ENCODE measurements around the gene CFAP61. TPM values are rescaled to one million over a fixed set of nuclear protein-coding genes. Genes with fewer than 3 reads are reported as not detected.

CFAP61 gene
- total and polyA plus RNA-seq, 8 donors: 0.95 to 5.3 (median 3.2) TPM; not detected in 1

- DNase-seq (no peak), ATAC-seq (peak; percentile 68)
- Histone ChIP-seq H3K36me3 (no peaks in the 10 kb centered on the region), H3K27me3 (peaks cover 4 to 7% of the 10 kb centered on the region in 2 donors), H3K9me3 (no peaks in the 10 kb centered on the region), H3K4me3 (no peak overlapping the region), H3K4me1 (no peaks in the 10 kb centered on the region), H3K27ac (no peak overlapping the region)
- intact Hi-C loops (cut with DNase I): no loop called here
- TF ChIP-seq, protein P1, sequence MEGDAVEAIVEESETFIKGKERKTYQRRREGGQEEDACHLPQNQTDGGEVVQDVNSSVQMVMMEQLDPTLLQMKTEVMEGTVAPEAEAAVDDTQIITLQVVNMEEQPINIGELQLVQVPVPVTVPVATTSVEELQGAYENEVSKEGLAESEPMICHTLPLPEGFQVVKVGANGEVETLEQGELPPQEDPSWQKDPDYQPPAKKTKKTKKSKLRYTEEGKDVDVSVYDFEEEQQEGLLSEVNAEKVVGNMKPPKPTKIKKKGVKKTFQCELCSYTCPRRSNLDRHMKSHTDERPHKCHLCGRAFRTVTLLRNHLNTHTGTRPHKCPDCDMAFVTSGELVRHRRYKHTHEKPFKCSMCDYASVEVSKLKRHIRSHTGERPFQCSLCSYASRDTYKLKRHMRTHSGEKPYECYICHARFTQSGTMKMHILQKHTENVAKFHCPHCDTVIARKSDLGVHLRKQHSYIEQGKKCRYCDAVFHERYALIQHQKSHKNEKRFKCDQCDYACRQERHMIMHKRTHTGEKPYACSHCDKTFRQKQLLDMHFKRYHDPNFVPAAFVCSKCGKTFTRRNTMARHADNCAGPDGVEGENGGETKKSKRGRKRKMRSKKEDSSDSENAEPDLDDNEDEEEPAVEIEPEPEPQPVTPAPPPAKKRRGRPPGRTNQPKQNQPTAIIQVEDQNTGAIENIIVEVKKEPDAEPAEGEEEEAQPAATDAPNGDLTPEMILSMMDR (IDR thresholded peaks at IDR 0.05): no peak
These were observed 26.9 kb downstream of the CFAP61 start for GRCh38 chr20:20079102-20079784.

DNA sequence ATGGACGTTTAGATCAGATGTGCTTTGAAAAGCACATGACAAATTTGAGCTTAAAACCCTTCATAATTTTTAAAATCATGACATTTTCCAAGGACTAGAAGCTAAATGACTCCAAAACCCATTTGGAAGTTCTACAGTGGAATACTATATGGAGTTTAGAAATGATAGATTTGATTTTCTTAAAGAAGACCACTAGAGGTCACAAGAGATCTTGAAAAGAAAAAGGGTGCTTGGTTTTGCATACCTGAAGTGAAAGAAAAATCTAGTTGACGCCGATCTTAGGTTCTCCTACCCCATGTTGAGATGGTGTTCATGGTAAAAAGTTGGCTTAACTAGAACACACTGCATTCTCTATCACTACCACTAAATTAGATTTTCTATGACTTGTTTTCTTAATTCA, 31.5 kb downstream of the CFAP61 start:
- Histone ChIP-seq H3K36me3 (no peaks in the 10 kb centered on the region), H3K27ac (no peak overlapping the region), H3K4me3 (no peak overlapping the region), H3K4me1 (no peaks in the 10 kb centered on the region), H3K9me3 (no peaks in the 10 kb centered on the region), H3K27me3 (peaks cover 4 to 7% of the 10 kb centered on the region in 2 donors)
- TF ChIP-seq, protein P1 (IDR thresholded peaks at IDR 0.05): peak; percentile 15 to 48
- DNase-seq (no peak), ATAC-seq (peak; percentile 73)
- intact Hi-C loops (cut with DNase I): no loop called here

DNA sequence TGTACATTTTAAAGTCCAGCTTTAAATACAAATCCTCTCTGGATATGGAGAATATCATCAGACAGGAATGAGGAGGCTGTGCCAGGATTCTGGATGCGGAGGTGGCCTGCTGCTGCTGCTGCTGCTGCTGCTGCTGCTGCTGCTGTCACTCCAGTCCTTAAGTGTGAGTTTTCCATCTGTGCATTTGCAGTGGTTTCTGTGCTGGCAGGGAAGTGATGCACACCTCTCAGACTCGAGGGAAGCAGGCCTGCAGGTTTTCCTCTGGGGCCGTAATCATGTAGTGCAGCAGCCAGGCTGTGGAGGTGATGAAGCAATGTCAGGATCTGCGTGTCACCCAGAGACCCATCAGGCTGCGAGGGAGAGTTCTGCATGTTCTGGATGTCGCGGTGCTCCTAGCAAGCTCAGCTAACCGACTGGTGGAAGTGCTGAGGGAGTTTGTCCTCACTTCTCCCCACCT, 32.0 kb downstream of the CFAP61 start:
- intact Hi-C loops (cut with DNase I): no loop called here
- Histone ChIP-seq H3K4me3 (no peak overlapping the region), H3K27ac (no peak overlapping the region), H3K27me3 (peaks cover 4 to 7% of the 10 kb centered on the region in 2 donors), H3K9me3 (no peaks in the 10 kb centered on the region), H3K36me3 (no peaks in the 10 kb centered on the region), H3K4me1 (no peaks in the 10 kb centered on the region)
- TF ChIP-seq, protein P1 (IDR thresholded peaks at IDR 0.05): no peak
- no peak for ATAC-seq
- DNase-seq: no peak

DNA sequence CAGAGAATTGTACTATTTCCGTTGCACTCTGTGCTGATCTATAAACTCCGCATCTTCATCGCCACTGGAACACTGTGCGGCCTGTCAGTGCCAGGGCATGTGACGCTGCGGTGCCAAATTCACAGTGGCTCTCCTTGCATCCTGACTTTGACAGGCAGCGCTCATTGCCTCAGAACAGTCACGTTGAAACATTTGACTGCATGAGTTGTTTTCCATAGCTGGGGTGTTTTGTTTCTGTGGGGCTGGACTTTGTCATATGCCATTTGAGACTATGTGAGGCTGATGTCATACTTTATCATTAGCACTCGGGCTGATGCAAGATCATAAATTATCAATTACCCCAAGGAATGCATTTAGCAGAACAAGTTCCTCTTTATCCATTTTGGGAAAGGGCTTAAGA, 32.7 kb downstream of the CFAP61 start:
- intact Hi-C loops (cut with DNase I): loop anchor here in 1 of 2 donors (5.0 kb wide), 1 partner anchor 147 kb away; no protein-coding TSS in a partner anchor
- Histone ChIP-seq H3K4me1 (no peaks in the 10 kb centered on the region), H3K4me3 (no peak overlapping the region), H3K9me3 (no peaks in the 10 kb centered on the region), H3K27ac (no peak overlapping the region), H3K27me3 (peaks cover 0 to 7% of the 10 kb centered on the region in 2 donors), H3K36me3 (no peaks in the 10 kb centered on the region)
- ATAC-seq: no peak
- TF ChIP-seq, protein P1 (IDR thresholded peaks at IDR 0.05): no peak
- DNase-seq: no peak

DNA sequence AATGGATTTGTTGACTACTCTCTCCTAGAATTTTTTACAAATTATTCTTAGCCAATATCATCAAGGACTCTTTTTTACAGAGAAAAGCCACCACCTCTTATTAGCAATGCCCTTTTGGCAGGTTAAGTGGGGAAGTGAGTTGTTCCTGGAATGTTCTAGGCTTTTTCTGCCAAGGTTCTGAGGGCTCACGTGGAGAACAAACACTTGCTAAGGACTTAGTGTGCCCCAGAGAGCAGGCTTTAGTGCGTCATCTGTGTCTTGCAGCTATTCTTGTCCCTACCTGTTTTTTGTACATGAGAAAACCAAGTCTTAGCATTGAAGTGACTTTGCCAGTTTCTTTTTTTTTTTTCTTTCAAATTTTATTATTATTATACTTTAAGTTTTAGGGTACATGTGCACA, 33.5 kb downstream of the CFAP61 start:
- TF ChIP-seq, protein P1 (IDR thresholded peaks at IDR 0.05): no peak
- H3K27me3 ChIP-seq: peaks cover 0 to 7% of the 10 kb centered on the region in 2 donors
- ATAC-seq (peak; percentile 89), DNase-seq (no peak)
- H3K4me3 ChIP-seq: no peak overlapping the region
- no peaks in the 10 kb centered on the region for H3K4me1 ChIP-seq
- H3K27ac ChIP-seq: no peak overlapping the region
- no peaks in the 10 kb centered on the region for H3K9me3 ChIP-seq
- no peaks in the 10 kb centered on the region for H3K36me3 ChIP-seq
- intact Hi-C loops (cut with DNase I): loop anchor here in 1 of 2 donors (5.0 kb wide), 1 partner anchor 146 kb away; no protein-coding TSS in a partner anchor

Data from left lung (tissue), 10 donors.